PC-3 (cell line): ENCODE measurements around the gene NOP9. TPM values are rescaled to one million over a fixed set of nuclear protein-coding genes. Genes with fewer than 3 reads are reported as not detected.
A peak's percentile ranks its signal among the peaks of the same experiment; 100 is the strongest.

Experiments used
- ATAC-seq: fragments of 200-7000 bp; cut with Tn5 transposase; 2 replicates; pipeline ENCODE4 v1.9.1; 2020; ENCODE audit warnings: mild to moderate bottlenecking, moderate library complexity
- BruUV-seq: library from RNA; stranded (reverse); fragments of 400-500 nt; replicated peaks from 2 replicates; lab custom pipeline; 2021; lab: Mats Ljungman, UMichigan
- CTCF ChIA-PET: fragments of 300-600 bp; sonication (Branson Sonifier 250); formaldehyde crosslinking; loops from one replicate; lab custom pipeline; 2022; ENCODE audit warnings: antibody characterized with exemption; lab: Charles Lee
- POLR2A ChIA-PET: fragments of 300-600 bp; sonication (Branson Sonifier 250); formaldehyde crosslinking; loops from one replicate; lab custom pipeline; 2022; ENCODE audit warnings: antibody characterized with exemption; ENCODE audit not compliant: unreplicated experiment; lab: Charles Lee
- DNase-seq: peaks from one replicate; pipeline ENCODE4 v3.0.0-alpha.2; 2015
- H2AFZ ChIP-seq: fragments of 300-600 bp; sonication (generic); 2 replicates; pipeline ENCODE4 v1.6.0; 2016; ENCODE audit warnings: antibody characterized with exemption, low read length
- H3F3A ChIP-seq: fragments of 300-600 bp; sonication (generic); one replicate; pipeline ENCODE4 v1.6.0; 2017; ENCODE audit warnings: antibody characterized with exemption, low read length, control low read depth, mild to moderate bottlenecking; ENCODE audit not compliant: unreplicated experiment
- H3K27ac ChIP-seq: fragments of 300-600 bp; sonication (generic); 2 replicates; pipeline ENCODE4 v1.5.1; 2016; ENCODE audit warnings: mild to moderate bottlenecking, low read length
- H3K27me3 ChIP-seq: fragments of 300-600 bp; sonication (generic); 2 replicates; pipeline ENCODE4 v1.6.1; 2016; ENCODE audit warnings: low read length, mixed read lengths
- H3K36me3 ChIP-seq: fragments of 300-600 bp; sonication (generic); 2 replicates; pipeline ENCODE4 v1.6.1; 2016; ENCODE audit warnings: low read depth, mixed run types, low read length, mixed read lengths
- H3K4me1 ChIP-seq: fragments of 300-600 bp; sonication (generic); 2 replicates; pipeline ENCODE4 v1.5.1; 2016; ENCODE audit warnings: low read length; ENCODE audit not compliant: insufficient read depth
- H3K4me2 ChIP-seq: fragments of 300-600 bp; sonication (generic); 2 replicates; pipeline ENCODE4 v1.6.0; 2016; ENCODE audit warnings: low read length
- H3K4me3 ChIP-seq: fragments of 300-600 bp; sonication (generic); 2 replicates; pipeline ENCODE4 v1.5.1; 2016; ENCODE audit warnings: mild to moderate bottlenecking, low read length, mixed read lengths
- H3K79me2 ChIP-seq: fragments of 300-600 bp; sonication (generic); 2 replicates; pipeline ENCODE4 v1.6.1; 2017; ENCODE audit warnings: low read length, mixed read lengths
- H3K9ac ChIP-seq: fragments of 300-600 bp; sonication (generic); 2 replicates; pipeline ENCODE4 v1.6.0; 2016; ENCODE audit warnings: mild to moderate bottlenecking, low read length
- H3K9me2 ChIP-seq: fragments of 300-600 bp; sonication (generic); replicated peaks from 2 replicates; pipeline ENCODE4 v1.6.1; 2016; ENCODE audit warnings: mixed run types, low read length, mixed read lengths
- H3K9me3 ChIP-seq: fragments of 300-600 bp; sonication (generic); 2 replicates; pipeline ENCODE4 v1.6.1; 2016; ENCODE audit warnings: low read length, mixed read lengths
- H4K20me1 ChIP-seq: fragments of 300-600 bp; sonication (generic); 2 replicates; pipeline ENCODE4 v1.6.1; 2016; ENCODE audit warnings: low read length, mixed read lengths
- CTCF ChIP-seq: fragments of 300-600 bp; sonication (generic); conservative IDR thresholded peaks from 2 replicates; pipeline ENCODE4 v1.5.1; 2017; ENCODE audit warnings: antibody characterized with exemption, low read depth, mild to moderate bottlenecking, low read length
- EZH2 ChIP-seq: fragments of 300-600 bp; sonication (generic); IDR thresholded peaks from one replicate; pipeline ENCODE4 v1.6.1; 2017; ENCODE audit warnings: antibody characterized with exemption, mild to moderate bottlenecking, low read length; ENCODE audit not compliant: unreplicated experiment
- EZH2phosphoT487 ChIP-seq: fragments of 300-600 bp; sonication (generic); IDR thresholded peaks from 2 replicates; pipeline ENCODE4 v1.6.1; 2018; ENCODE audit warnings: mild to moderate bottlenecking, antibody characterized with exemption, low read length, borderline replicate concordance
- intact Hi-C: fragments of 100-400 bp; cut with micrococcal nuclease; formaldehyde crosslinking; loops from 2 replicates; pipeline ENCODE4 v1.9.0; 2023
- total RNA-seq: library from RNA; depleted of rRNA; stranded (reverse); fragments of >200 nt; gene quantifications from 2 replicates; pipeline ENCODE4 v1.2.3, GENCODE V29; 2014

The NOP9 gene
- total RNA-seq, 1 experiment from 2014 or later, result 30.4 TPM

- intact Hi-C loops, result loop anchor here (2.0 kb wide), 1 partner anchor 35 kb away; no protein-coding TSS in a partner anchor
These were observed 32.1 kb downstream of the NOP9 start for GRCh38 chr14:24331731-24332267.

GRCh38 chr14:24332268-24332993, 32.8 kb downstream of the NOP9 start:
- POLR2A ChIA-PET, result no interaction called here
- H3K27me3 ChIP-seq, result no peaks in the 10 kb centered on the region
- TF ChIP-seq EZH2 (no peak), CTCF (peak; percentile 76)
- no peaks in the 10 kb centered on the region for H3F3A ChIP-seq
- BruUV-seq, result no TSS peak
- no peaks in the 10 kb centered on the region for H3K36me3 ChIP-seq
- H3K4me3 ChIP-seq, result no peak overlapping the region
- H3K9me2 ChIP-seq, result no peaks in the 10 kb centered on the region
- peak overlapping the region; percentile 33; the same call in 1 of the 2 replicates for H2AFZ ChIP-seq
- CTCF ChIA-PET, result interaction anchor here (0.7 to 1.5 kb wide), 3 partner anchors 99 to 196 kb away, joined by 5 to 27 read pairs (median 8); partner anchors contain the start of genes KHNYN and PSME1
- ATAC-seq, result peak; percentile 69
- H3K79me2 ChIP-seq, result no peaks in the 10 kb centered on the region
- intact Hi-C loops, result loop anchor here (2.0 kb wide), 1 partner anchor 34 kb away; no protein-coding TSS in a partner anchor
- H4K20me1 ChIP-seq, result no peaks in the 10 kb centered on the region
- no peak overlapping the region for H3K9ac ChIP-seq
- H3K27ac ChIP-seq, result no peak overlapping the region
- peaks cover 5% of the 10 kb centered on the region; the same call in 1 of the 2 replicates for H3K4me1 ChIP-seq
- no peaks in the 10 kb centered on the region for H3K9me3 ChIP-seq
- H3K4me2 ChIP-seq, result no peak overlapping the region
- peak; percentile 65 for DNase-seq

More at GRCh38 chr14:24331731-24332267, 32.1 kb downstream of the NOP9 start:
- Histone ChIP-seq H3K9ac (no peak overlapping the region), H3K4me1 (peaks cover 5% of the 10 kb centered on the region; the same call in 1 of the 2 replicates), H2AFZ (peak overlapping the region; percentile 33; the same call in 1 of the 2 replicates), H3K36me3 (no peaks in the 10 kb centered on the region), H4K20me1 (no peaks in the 10 kb centered on the region), H3K9me2 (no peaks in the 10 kb centered on the region), H3K79me2 (no peaks in the 10 kb centered on the region), H3F3A (no peaks in the 10 kb centered on the region), H3K4me3 (no peak overlapping the region), H3K4me2 (no peak overlapping the region), H3K27me3 (no peaks in the 10 kb centered on the region), H3K9me3 (no peaks in the 10 kb centered on the region), H3K27ac (no peak overlapping the region)
- no peak for TF ChIP-seq EZH2
- TF ChIP-seq CTCF, result no peak
- no peak for TF ChIP-seq EZH2phosphoT487
- POLR2A ChIA-PET, result no interaction called here
- DNase-seq, result no peak
- no TSS peak for BruUV-seq
- no peak for ATAC-seq
- CTCF ChIA-PET, result interaction anchor here (0.7 to 1.0 kb wide), 2 partner anchors 100 to 196 kb away, joined by 5 to 8 read pairs; partner anchors contain the start of gene PSME1
